Endothelial cell (in vitro differentiated cells): ENCODE measurements around the gene DERL3. TPM values are rescaled to one million over a fixed set of nuclear protein-coding genes. Genes with fewer than 3 reads are reported as not detected.

Source experiments
- DNase-seq: peaks from one replicate; pipeline ENCODE4 v3.0.0; 2021; ENCODE audit warnings: low spot score
- H3K27ac Mint-ChIP-seq: one replicate; pipeline ENCODE4 v1.8.0; 2021; ENCODE audit warnings: mixed read lengths, inconsistent platforms; ENCODE audit not compliant: unreplicated experiment
- H3K27me3 Mint-ChIP-seq: one replicate; pipeline ENCODE4 v1.8.0; 2021; ENCODE audit warnings: mild to moderate bottlenecking, moderate library complexity, mixed read lengths, inconsistent platforms; ENCODE audit not compliant: unreplicated experiment
- H3K36me3 Mint-ChIP-seq: one replicate; pipeline ENCODE4 v1.8.0; 2021; ENCODE audit warnings: mild to moderate bottlenecking, low read depth, mixed read lengths, inconsistent platforms; ENCODE audit not compliant: unreplicated experiment
- H3K4me1 Mint-ChIP-seq: one replicate; pipeline ENCODE4 v1.8.0; 2021; ENCODE audit warnings: mild to moderate bottlenecking, mixed read lengths, inconsistent platforms; ENCODE audit not compliant: unreplicated experiment
- H3K4me3 Mint-ChIP-seq: one replicate; pipeline ENCODE4 v1.8.0; 2021; ENCODE audit warnings: mild to moderate bottlenecking, mixed read lengths, inconsistent platforms; ENCODE audit not compliant: unreplicated experiment
- H3K9me3 Mint-ChIP-seq: one replicate; pipeline ENCODE4 v1.8.0; 2021; ENCODE audit warnings: mixed read lengths, inconsistent platforms; ENCODE audit not compliant: unreplicated experiment
- CTCF ChIP-seq: fragments of 200-600 bp; sonication (generic); IDR thresholded peaks from one replicate; pipeline ENCODE4 v1.5.0; 2021; ENCODE audit warnings: antibody characterized with exemption; ENCODE audit not compliant: unreplicated experiment
- total RNA-seq: library from RNA; stranded (reverse); fragmentation: NEBNext Ultra II Directional; extraction: Animal tissue kit (Norgen Biotek cat#: 25700); gene quantifications from one replicate; pipeline ENCODE4 v1.2.1, GENCODE V29; 2021; ENCODE audit not compliant: unreplicated experiment

The DERL3 gene
- total RNA-seq, 1 donor from 2014 or later, result 1.3 TPM

GRCh38 chr22:23834406-23834792 is 4.4 kb downstream of the DERL3 start:
- TF ChIP-seq CTCF, result no peak
- no peaks in the 10 kb centered on the region for H3K9me3 Mint-ChIP-seq
- H3K27me3 Mint-ChIP-seq, result peaks cover 15% of the 10 kb centered on the region
- peaks cover 10% of the 10 kb centered on the region for H3K4me1 Mint-ChIP-seq
- no peak overlapping the region for H3K4me3 Mint-ChIP-seq
- DNase-seq, result no peak
- no peak overlapping the region for H3K27ac Mint-ChIP-seq
- H3K36me3 Mint-ChIP-seq, result peaks cover 15% of the 10 kb centered on the region

- H3K9me3 Mint-ChIP-seq, result no peaks in the 10 kb centered on the region
- peaks cover 20% of the 10 kb centered on the region for H3K36me3 Mint-ChIP-seq
- no peak for DNase-seq
- TF ChIP-seq CTCF, result no peak
- H3K4me1 Mint-ChIP-seq, result peaks cover 10% of the 10 kb centered on the region
- H3K4me3 Mint-ChIP-seq, result no peak overlapping the region
- peaks cover 15% of the 10 kb centered on the region for H3K27me3 Mint-ChIP-seq
- H3K27ac Mint-ChIP-seq, result no peak overlapping the region
Observed at GRCh38 chr22:23833911-23834317, 4.9 kb downstream of the DERL3 start.

- Mint-ChIP-seq H3K9me3 (no peaks in the 10 kb centered on the region), H3K4me1 (peaks cover 8% of the 10 kb centered on the region), H3K27ac (no peak overlapping the region), H3K27me3 (peaks cover 14% of the 10 kb centered on the region), H3K4me3 (no peak overlapping the region), H3K36me3 (peaks cover 22% of the 10 kb centered on the region)
- no peak for DNase-seq
- no peak for TF ChIP-seq CTCF
Observed at GRCh38 chr22:23833017-23833751, 5.6 kb downstream of the DERL3 start.

GRCh38 chr22:23832226-23833016 is 6.4 kb downstream of the DERL3 start:
- Mint-ChIP-seq H3K27me3 (peaks cover 10% of the 10 kb centered on the region), H3K36me3 (peaks cover 22% of the 10 kb centered on the region), H3K9me3 (no peaks in the 10 kb centered on the region), H3K27ac (no peak overlapping the region), H3K4me1 (peaks cover 3% of the 10 kb centered on the region), H3K4me3 (no peak overlapping the region)
- TF ChIP-seq CTCF, result no peak
- no peak for DNase-seq

GRCh38 chr22:23831781-23832180 is 7.0 kb downstream of the DERL3 start:
- Mint-ChIP-seq H3K4me3 (no peak overlapping the region), H3K9me3 (no peaks in the 10 kb centered on the region), H3K36me3 (peaks cover 22% of the 10 kb centered on the region), H3K27me3 (peaks cover 10% of the 10 kb centered on the region), H3K27ac (no peak overlapping the region), H3K4me1 (peaks cover 3% of the 10 kb centered on the region)
- no peak for TF ChIP-seq CTCF
- no peak for DNase-seq
